GM13977 (cell line): ENCODE results near the gene APOD.

ENCODE experiments used
- DNase-seq: peaks from one replicate; pipeline ENCODE4 v3.0.0; 2012; ENCODE audit warnings: low spot score
- in situ Hi-C: fragments of 300-500 bp; cut with MboI; formaldehyde crosslinking; loops from one replicate; pipeline ENCODE4 v1.12.0; 2022; ENCODE audit warnings: low sequenced_read_pairs, low pct_unique_long_range_greater_than_20kb, mixed read lengths, inconsistent platforms; ENCODE audit not compliant: unreplicated experiment
- TF ChIP-seq, protein P1 (sequence below): IDR thresholded peaks from 2 replicates; pipeline ENCODE4 v1.5.1; 2012; ENCODE audit warnings: mild to moderate bottlenecking, control low read depth; ENCODE audit not compliant: insufficient read depth; ENCODE audit errors: extremely low read depth, missing control alignments

APOD gene

DNA sequence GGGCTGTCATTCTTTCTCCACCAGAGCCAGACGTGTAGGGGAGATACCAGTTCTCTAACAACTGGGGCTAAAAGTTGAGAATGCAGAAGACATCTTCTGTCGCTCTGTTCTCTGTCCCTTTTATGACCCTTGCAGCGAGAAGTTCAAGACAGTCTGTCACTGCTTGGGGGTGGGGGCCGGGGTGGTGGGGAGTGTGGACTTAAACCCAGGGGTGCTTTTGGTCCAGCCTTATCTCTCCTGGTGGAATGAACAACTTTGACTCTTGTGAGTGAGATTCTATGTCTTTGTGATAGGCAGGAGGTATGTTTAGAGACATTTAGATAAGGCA, 767 bp upstream of the APOD start:
- in situ Hi-C loops, result no loop called here
- TF ChIP-seq, protein P1, sequence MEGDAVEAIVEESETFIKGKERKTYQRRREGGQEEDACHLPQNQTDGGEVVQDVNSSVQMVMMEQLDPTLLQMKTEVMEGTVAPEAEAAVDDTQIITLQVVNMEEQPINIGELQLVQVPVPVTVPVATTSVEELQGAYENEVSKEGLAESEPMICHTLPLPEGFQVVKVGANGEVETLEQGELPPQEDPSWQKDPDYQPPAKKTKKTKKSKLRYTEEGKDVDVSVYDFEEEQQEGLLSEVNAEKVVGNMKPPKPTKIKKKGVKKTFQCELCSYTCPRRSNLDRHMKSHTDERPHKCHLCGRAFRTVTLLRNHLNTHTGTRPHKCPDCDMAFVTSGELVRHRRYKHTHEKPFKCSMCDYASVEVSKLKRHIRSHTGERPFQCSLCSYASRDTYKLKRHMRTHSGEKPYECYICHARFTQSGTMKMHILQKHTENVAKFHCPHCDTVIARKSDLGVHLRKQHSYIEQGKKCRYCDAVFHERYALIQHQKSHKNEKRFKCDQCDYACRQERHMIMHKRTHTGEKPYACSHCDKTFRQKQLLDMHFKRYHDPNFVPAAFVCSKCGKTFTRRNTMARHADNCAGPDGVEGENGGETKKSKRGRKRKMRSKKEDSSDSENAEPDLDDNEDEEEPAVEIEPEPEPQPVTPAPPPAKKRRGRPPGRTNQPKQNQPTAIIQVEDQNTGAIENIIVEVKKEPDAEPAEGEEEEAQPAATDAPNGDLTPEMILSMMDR, result no peak
- DNase-seq, result no peak

DNA sequence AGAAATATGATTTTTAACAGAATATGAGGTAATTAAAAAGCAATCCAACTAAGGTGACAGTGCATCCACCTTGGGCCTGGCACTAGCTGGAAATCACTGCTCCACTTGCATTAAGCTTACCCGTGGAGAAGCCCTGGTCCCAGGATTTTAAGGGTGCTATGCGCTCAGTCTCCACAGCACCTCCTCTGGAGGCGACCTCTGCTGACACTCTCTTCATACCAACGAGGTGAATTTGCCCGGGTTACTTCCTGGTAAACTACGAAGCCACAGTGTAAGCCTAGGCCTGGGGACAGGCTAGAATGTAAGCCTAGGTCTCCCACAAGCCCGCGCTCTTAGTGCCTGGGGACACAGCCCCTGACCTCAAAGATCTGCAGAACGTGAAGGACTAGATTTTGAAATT, 793 bp downstream of the APOD start:
- no peak for DNase-seq
- in situ Hi-C loops, result no loop called here
- TF ChIP-seq, protein P1, result no peak

DNA sequence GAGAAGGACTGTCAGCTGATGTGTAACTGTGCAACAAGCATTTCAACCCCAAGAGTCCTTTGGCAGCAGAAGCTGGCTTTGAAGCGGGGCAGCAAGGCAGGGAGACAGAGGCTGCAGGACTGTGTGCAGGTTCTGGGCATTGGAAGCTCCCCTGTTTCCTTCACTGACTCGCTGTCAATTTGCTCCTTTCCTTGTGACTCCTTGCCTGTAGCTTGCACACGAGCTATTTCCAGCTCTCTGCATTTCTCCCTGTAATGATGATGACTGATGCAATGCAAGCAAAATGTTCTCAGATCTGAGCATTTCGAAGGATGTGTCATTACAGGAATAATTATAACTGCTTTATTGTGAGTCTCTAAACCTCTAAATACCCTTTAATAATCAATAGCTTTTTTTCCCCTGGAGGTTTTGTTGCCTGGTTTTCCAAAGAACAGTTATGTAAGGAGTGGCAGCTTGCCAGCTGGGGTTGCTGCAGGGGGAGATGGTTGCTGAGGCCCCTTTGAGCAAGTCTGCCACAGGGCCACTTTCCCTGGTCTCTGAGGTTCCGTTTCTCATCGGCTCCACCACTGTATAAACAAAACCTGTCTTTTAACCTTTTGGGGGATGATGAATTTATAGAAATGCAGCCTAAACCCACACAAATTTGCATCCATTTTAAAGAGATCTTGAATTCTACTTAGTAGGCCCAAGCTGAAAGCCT, 2.8 kb downstream of the APOD start:
- TF ChIP-seq, protein P1, result no peak
- no peak for DNase-seq
- in situ Hi-C loops, result no loop called here

DNA sequence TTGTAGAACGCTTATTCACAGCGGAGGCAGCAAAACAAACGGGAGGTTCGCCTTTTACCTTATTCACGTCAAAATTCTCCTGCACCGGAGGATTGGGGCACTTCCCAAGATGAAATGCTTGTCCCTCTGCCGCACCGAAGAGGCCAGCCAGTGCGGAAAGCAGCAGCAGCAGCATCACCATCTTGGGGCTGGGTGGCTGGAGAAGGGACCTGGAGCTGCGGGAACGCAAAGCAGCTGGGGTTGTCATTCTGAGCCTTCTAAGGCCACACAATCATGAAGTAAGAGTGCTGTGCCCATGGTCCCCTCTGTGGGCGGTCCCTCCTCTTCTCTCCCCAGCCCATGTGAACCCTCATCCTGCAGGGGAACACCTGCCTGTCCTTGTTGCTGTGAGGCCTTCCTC, 4.5 kb downstream of the APOD start:
- in situ Hi-C loops, result no loop called here
- TF ChIP-seq, protein P1, result no peak
- DNase-seq, result no peak

DNA sequence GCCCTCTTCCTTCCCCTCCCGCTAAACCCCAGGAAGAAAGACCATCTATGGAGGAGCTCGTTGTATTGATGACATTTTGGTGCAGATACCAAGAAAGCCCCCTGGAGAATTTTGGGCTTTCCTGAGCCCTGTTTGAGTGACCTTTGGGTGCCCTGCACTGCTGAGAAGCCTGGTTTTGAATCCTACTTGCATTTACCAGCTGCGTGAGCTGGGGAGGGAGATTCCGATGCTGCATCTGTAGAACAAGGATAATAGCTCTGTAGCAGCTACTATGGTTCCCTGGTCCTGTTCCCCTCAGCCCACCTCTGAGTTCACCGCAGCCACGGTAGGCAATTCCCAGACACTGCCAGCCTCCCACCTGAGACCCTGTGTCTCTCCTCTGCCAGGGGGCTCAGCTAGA, 5.2 kb downstream of the APOD start:
- DNase-seq, result no peak
- in situ Hi-C loops, result no loop called here
- TF ChIP-seq, protein P1, result no peak

DNA sequence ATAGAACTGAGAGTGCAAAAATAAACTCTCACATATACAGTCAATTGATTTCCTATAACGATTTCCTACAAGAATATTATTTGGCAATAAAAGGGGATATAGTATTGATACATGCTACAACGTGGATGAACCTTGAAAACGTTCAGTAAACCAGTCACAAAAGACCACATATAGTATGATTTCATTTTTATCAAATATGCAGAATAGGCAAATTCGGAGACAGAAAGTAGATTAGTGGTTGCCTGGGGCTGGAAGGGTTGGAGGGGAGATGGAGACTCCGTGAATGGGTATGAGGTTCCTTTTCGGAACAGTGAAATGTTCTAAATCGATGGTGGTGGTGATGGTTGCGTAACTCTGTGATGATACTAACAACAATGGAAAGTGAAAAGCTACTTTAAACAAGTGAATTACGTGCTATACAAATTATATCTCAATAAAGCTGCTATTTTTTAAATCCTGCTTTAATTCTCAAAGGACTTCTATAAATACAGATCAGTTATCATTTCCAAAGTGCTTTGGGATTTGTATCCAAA, 6.0 kb downstream of the APOD start:
- no peak for DNase-seq
- TF ChIP-seq, protein P1, result no peak
- in situ Hi-C loops, result no loop called here
